Measurements from ENCODE around the gene DNAH6.

DNAH6 gene

GRCh38 chr2:84628486-84628885, 112.2 kb downstream of the DNAH6 start:
- DNase-seq (ENCODE audit: insufficient read length, low spot score): no peak
- FAIRE-seq: no peak

GRCh38 chr2:84629550-84629949, 113.3 kb downstream of the DNAH6 start:
- no peak for FAIRE-seq
- no peak for DNase-seq (ENCODE audit: insufficient read length, low spot score)

- DNase-seq (ENCODE audit: insufficient read length, low spot score) (peak; percentile 74), FAIRE-seq (peak; percentile 82)
These were observed 114.7 kb downstream of the DNAH6 start for GRCh38 chr2:84631047-84631446.

- DNase-seq (ENCODE audit: insufficient read length, low spot score) (no peak), FAIRE-seq (no peak)
These were observed 115.7 kb downstream of the DNAH6 start for GRCh38 chr2:84631985-84632384.

- DNase-seq (ENCODE audit: insufficient read length, low spot score) (no peak), FAIRE-seq (no peak)
These were observed 120.0 kb downstream of the DNAH6 start for GRCh38 chr2:84636080-84636971.

DNA sequence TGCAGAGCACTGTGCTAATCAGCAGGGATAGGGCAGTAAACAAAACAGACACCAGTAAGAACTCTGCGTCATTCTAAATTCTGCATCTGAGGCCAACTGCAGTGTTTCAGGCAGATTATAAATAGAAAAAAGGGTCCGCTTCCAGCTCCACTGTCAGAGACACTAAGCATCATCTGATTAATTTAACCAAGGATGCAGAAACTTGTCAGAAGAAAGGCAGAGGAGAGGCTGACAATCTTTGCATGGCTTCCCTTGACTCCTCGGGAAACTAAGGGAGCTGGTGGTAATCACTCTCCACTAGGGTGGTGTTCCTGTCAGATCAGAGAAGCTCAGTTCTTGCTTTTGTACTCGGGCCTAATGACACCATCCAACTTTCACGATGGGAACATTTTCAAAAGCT, 123.5 kb downstream of the DNAH6 start:
- DNase-seq (ENCODE audit: insufficient read length, low spot score) (no peak), FAIRE-seq (no peak)

DNA sequence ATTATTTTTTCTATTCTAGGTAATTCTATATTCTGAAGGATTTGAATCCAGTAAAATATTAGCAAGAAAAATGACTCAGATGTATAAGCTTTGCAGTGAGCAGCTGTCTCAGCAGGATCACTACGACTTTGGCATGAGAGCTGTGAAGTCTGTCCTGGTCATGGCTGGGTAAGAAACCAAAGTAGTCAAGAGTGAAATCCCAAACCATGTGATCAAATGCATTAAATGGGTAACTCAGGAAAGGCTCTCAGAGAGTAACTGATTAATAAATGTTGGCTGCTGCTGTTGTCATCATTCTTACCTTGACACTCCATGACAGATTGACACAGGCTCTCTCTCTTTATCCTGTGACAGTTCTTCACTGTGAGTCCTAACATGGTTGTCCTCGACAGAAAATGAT, 124.1 kb downstream of the DNAH6 start:
- no peak for DNase-seq (ENCODE audit: insufficient read length, low spot score)
- FAIRE-seq: no peak

- FAIRE-seq (no peak), DNase-seq (ENCODE audit: insufficient read length, low spot score) (no peak)
These were observed 124.7 kb downstream of the DNAH6 start for GRCh38 chr2:84641021-84641420.

DNA sequence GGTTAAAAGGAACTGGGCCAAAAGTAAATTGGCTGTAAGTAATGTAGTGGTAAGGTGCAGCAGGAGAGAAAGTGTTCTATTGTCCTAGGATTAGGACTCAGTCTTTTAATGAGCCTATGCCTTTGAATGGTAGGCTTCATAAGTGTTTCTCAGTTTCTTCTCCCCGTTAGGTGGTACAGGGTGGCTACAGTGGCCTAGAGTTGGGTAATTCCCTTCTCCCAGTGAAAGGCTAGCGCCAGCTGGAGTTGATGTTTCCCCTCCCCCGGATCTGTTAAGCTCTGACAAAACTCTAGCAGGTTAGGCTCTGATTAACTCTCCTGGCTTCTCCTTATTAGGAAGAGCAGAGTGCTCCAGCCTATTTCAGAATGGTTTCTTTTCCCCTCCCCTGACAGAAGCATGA, 127.7 kb downstream of the DNAH6 start:
- FAIRE-seq: no peak
- no peak for DNase-seq (ENCODE audit: insufficient read length, low spot score)

DNA sequence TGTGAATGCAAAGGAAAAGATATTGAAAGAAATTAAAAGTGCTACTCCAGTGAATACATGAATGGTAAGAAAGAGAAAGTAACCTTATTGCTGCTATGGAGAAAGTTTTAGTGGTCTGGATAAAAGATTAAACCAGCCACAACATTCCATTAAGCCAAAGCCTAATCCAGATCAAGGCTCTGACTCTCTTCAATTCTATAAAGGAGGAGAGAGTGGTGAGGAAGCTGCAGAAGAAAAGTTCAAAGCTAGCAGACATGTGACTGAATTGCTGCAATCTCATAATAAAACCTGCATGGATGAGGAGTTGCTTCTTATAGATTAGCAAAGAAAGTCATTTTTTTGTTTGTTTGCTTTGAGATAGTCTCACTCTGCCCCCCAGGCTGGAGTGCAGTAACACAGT, 130.2 kb downstream of the DNAH6 start:
- no peak for DNase-seq (ENCODE audit: insufficient read length, low spot score)
- FAIRE-seq: no peak

DNA sequence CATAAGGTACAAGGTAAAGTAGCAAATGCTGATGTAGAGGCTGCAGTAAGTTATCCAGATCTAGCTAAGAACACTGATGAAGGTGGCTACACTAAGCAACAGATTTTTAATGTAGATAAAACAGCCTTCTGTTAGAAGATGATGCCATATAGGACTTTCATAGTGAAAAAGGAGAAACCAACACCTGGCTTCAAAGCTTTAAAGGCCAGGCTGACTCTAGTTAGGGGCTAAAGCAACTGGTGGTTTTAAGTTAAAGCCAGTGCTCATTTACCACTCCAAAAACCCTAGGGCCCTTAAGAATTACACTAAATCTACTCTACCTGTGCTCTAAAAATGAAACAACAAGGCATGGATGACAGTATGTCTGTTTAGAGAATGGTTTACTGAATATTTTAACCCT, 131.0 kb downstream of the DNAH6 start:
- FAIRE-seq: no peak

GRCh38 chr2:84649058-84649457, 132.8 kb downstream of the DNAH6 start:
- FAIRE-seq (no peak), DNase-seq (ENCODE audit: insufficient read length, low spot score) (no peak)

More for the DNA sequence above, 131.0 kb downstream of the DNAH6 start:
- DNase-seq (ENCODE audit: insufficient read length, low spot score): no peak

- DNase-seq (ENCODE audit: insufficient read length, low spot score) (no peak), FAIRE-seq (no peak)
These were observed 133.3 kb downstream of the DNAH6 start for GRCh38 chr2:84649487-84650142.

DNA sequence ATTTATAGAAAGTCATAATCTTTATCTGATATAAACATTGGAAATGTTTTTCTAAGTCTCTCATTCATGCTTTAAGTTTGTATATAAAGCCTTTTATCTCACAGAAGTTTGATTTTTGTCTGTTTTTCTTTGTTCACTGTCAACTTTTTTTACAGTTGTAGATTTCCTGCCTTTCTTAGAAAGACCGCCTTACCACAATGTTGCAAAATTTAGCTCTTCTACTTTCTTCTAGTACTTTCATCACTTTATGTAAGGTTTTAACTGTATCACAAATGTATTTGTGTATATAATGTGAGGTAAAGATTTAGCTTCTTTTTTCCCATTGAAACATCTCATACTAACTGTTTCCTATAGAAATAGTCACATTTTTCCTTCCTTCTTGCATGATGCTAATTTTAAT, 136.1 kb downstream of the DNAH6 start:
- no peak for FAIRE-seq

GRCh38 chr2:84653302-84653701, 137.0 kb downstream of the DNAH6 start:
- no peak for FAIRE-seq
- no peak for DNase-seq (ENCODE audit: insufficient read length, low spot score)

More for the DNA sequence above, 136.1 kb downstream of the DNAH6 start:
- no peak for DNase-seq (ENCODE audit: insufficient read length, low spot score)

DNA sequence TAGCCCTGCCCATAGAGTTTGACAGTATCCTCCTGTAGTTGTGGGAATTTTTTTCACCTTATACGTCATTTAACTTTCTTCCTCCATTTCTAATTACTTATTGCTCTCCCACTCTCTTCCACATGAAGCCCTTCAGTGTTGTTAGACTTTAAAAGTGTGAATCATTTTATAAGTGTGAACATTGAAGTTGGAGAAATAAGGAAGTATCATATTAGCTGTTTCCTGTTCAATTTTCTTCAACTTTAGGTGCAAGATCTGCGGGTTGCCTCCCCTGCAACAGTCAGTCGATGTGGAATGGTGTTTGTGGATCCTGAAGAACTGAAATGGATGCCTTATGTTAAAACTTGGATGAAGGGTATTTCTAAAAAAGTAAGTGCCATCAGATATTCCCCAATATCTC, 138.1 kb downstream of the DNAH6 start:
- DNase-seq (ENCODE audit: insufficient read length, low spot score) (no peak), FAIRE-seq (no peak)

DNA sequence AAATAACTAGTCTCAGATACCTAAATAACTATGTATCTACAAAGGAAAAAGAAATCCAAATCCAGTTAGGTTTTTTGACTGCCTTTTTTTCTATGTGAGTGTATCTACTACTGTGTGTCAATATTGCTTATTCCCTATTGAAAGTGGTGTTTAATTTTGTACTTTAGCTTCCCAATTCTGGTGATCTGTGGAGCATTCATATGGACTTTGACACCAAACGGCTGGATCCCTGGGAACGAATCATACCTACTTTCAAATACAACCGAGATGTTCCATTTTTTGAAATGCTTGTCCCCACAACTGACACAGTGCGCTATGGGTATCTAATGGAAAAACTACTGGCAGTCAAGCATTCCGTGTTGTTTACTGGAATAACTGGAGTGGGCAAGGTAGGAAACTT, 152.8 kb downstream of the DNAH6 start:
- FAIRE-seq (no peak), DNase-seq (ENCODE audit: insufficient read length, low spot score) (no peak)

- FAIRE-seq: no peak
These were observed 157.8 kb downstream of the DNAH6 start for GRCh38 chr2:84674099-84674498.

GRCh38 chr2:84674586-84674985, 158.3 kb downstream of the DNAH6 start:
- FAIRE-seq (no peak), DNase-seq (ENCODE audit: insufficient read length, low spot score) (no peak)

More at GRCh38 chr2:84674099-84674498, 157.8 kb downstream of the DNAH6 start:
- DNase-seq (ENCODE audit: insufficient read length, low spot score): no peak

DNA sequence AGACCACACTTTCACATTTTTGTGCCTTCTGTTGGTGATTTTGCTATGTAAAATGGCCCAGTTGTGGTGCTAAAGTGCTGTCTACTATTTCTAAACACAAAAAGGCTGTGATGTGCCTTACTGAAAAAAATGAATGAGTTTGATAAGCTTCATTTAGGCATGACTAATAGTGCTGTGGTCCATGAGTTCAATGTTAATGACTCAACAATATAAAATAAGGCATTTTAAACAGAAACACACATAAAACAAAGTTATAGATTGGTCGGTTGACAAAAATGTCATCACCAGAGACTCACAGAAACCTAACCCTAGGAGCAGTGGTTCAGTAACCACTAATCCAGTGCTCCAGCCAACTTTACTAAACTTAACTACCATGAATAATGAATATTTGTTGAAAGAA, 160.0 kb downstream of the DNAH6 start:
- no peak for DNase-seq (ENCODE audit: insufficient read length, low spot score)
- no peak for FAIRE-seq

DNA sequence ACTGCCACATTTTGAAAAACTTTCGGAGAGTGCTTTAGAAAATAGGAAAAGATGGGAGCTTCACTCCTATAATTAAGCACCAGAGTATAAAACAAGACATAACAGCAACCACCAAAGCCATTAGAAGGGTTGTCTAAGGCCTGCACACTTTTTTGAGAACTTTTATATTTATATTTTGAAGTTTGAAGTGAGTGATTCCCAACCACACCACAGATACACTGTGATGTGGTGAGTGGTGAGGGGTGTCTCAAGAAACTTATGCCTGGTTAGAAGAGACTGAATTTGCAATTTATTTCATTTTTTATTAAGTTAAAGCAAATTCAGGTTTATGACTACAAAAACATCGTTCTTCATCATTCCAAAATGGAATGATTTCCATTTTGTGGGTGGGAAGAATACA, 161.9 kb downstream of the DNAH6 start:
- no peak for DNase-seq (ENCODE audit: insufficient read length, low spot score)
- FAIRE-seq: no peak

Data from HTR-8/SVneo (cell line).